Panc1 (cell line): ENCODE results near the gene LPAR6.

Source experiments
- CTCF ChIP-seq: fragments of 450-650 bp; IDR thresholded peaks from 2 replicates; pipeline ENCODE4 v1.5.1; 2017; ENCODE audit warnings: mild to moderate bottlenecking
- SIN3A ChIP-seq: IDR thresholded peaks from 2 replicates; pipeline ENCODE4 v1.6.1; 2012; ENCODE audit warnings: low read depth, mild to moderate bottlenecking, low read length, moderate library complexity, borderline replicate concordance; ENCODE audit not compliant: insufficient read depth

GRCh38 chr13:48448959-48449614 is 36.2 kb upstream of the LPAR6 start:
- no peak for TF ChIP-seq CTCF
- TF ChIP-seq SIN3A = no peak
